ES-I3 (cell line): ENCODE results near the gene BRD9.
"Not testable (repeated sequence)": the region's sequence is repeated elsewhere in the genome, so short reads cannot be mapped to it uniquely, and the experiment has no call there.

Experiments
- H3K36me3 ChIP-seq: 2 replicates; pipeline ENCODE4 v1.6.1; 2013; ENCODE audit warnings: mild to moderate bottlenecking, low read length, control low read depth, moderate library complexity; ENCODE audit not compliant: insufficient read depth
- H3K4me1 ChIP-seq: 2 replicates; pipeline ENCODE4 v1.6.1; 2013; ENCODE audit warnings: mild to moderate bottlenecking, control low read depth, low read length; ENCODE audit not compliant: insufficient read depth
- H3K9ac ChIP-seq: 2 replicates; pipeline ENCODE4 v1.6.1; 2013; ENCODE audit warnings: low read depth, mild to moderate bottlenecking, low read length, moderate library complexity
- H3K9me3 ChIP-seq: 2 replicates; pipeline ENCODE4 v1.6.1; 2013; ENCODE audit warnings: mild to moderate bottlenecking, low read length, moderate library complexity; ENCODE audit not compliant: control insufficient read depth, insufficient read depth

The BRD9 gene

DNA sequence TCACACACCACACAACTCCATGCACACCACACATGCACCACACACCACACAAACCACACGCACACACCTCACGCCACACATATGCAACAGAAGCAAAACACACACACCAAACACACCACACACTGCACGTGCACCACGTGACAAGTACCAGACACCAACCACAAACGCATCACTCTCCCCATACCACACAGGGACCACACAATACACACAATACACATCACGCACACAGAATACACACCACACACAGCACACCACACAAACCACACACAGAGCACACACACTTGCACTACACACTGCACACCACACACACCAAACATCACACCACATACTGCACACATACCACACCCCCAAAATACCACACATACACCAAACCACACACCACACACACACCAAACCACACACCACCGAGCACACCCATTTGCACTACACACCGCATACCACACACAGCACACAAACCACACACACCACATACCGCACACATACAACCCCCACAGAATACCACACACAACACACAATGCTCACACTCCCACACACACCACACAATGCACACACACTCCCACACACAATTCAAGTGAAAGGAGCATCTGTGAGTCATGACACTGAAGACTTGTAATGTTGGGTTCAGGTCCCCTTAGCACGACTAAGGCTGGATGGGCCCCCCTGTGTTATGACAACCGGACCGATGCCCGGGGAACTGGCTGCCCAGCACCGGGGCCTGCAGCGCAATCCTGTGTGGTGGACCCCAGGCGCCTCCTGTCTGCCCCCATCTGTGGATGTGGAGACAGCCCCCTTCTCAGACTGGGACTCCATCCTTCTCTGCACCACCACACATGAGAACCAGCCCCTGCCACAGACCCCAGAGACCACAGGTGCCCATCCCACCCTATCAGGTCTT is 35.8 kb downstream of the BRD9 start:
- H3K36me3 ChIP-seq, result no peaks in the 10 kb centered on the region
- H3K4me1 ChIP-seq, result no peaks in the 10 kb centered on the region; the same call in 1 of the 2 replicates
- no peaks in the 10 kb centered on the region for H3K9me3 ChIP-seq
- H3K9ac ChIP-seq, result no peak overlapping the region

DNA sequence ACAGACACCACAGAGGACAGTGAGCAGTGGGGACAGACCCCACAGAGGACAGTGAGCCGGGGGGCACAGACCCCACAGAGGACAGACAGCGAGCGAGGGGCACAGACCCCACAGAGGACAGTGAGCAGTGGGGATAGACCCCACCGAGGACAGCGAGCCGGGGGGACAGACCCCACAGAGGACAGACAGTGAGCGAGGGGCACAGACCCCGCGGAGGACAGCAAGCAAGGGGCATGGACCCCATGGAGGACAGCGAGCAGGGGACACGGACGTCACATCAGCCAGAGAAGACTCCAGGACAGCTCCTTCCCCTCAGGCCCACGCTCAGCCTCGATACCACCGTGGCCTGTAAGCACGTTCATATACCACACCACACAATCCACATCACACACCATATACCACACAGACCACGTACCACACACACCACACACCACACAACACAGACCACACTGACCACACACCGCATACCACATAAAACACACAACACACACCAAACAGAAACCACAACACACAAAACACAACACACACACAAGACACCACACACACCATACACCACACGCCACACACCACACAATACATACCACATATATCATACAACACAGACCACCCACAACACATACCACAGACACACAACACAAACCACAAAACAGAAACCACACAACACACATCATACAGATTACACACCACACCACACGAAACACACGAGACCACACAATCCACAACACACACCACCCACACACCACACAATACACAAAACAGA is 36.6 kb downstream of the BRD9 start:
- H3K9ac ChIP-seq, result no peak overlapping the region
- H3K36me3 ChIP-seq, result no peaks in the 10 kb centered on the region

DNA sequence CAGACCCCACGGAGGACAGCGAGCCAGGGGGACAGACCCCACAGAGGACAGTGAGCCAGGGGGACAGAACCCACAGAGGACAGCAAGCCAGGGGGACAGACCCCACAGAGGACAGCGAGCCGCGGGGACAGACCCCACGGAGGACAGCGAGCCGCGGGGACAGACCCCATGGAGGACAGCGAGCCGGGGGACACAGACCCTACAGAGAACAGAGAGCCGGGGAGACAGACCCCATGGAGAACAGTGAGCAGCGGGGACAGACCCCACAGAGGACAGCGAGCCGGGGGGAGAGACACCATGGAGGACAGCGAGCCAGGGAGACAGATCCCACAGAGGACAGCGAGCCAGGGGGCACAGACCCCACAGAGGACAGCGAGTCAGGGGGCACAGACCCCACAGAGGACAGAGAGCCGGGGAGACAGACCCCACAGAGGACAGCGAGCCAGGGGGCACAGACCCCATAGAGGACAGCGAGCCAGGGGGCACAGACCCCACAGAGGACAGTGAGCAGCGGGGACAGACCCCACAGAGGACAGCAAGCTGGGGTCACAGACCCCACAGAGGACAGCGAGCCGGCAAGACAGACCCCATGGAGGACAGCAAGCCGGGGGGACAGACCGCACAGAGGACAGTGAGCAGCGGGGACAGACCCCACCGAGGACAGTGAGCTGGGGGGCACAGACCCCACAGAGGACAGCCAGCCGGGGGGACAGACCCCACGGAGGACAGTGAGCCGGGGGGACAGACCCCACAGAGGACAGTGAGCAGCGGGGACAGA is 37.4 kb downstream of the BRD9 start:
- Histone ChIP-seq H3K4me1 (no peaks in the 10 kb centered on the region; the same call in 1 of the 2 replicates), H3K9ac (no peak overlapping the region), H3K36me3 (no peaks in the 10 kb centered on the region), H3K9me3 (no peaks in the 10 kb centered on the region)

More for the DNA sequence above, 36.6 kb downstream of the BRD9 start:
- H3K9me3 ChIP-seq, result no peaks in the 10 kb centered on the region
- no peaks in the 10 kb centered on the region; the same call in 1 of the 2 replicates for H3K4me1 ChIP-seq

DNA sequence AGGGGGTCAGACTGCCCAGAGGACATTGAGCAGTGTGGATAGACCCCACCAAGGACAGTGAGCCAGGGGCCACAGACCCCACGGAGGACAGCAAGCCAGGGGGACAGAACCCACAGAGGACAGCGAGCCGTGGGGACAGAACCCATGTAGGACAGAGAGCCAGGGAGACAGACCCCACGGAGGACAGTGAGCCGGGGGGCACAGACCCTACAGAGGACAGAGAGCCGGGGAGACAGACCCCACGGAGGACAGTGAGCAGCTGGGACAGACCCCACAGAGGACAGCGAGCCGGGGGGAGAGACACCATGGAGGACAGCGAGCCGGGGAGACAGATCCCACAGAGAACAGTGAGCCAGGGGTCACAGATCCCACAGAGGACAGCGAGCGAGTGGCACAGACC is 38.4 kb downstream of the BRD9 start:
- H3K9ac ChIP-seq, result no peak overlapping the region
- no peaks in the 10 kb centered on the region; the same call in 1 of the 2 replicates for H3K4me1 ChIP-seq
- no peaks in the 10 kb centered on the region for H3K9me3 ChIP-seq
- no peaks in the 10 kb centered on the region for H3K36me3 ChIP-seq

DNA sequence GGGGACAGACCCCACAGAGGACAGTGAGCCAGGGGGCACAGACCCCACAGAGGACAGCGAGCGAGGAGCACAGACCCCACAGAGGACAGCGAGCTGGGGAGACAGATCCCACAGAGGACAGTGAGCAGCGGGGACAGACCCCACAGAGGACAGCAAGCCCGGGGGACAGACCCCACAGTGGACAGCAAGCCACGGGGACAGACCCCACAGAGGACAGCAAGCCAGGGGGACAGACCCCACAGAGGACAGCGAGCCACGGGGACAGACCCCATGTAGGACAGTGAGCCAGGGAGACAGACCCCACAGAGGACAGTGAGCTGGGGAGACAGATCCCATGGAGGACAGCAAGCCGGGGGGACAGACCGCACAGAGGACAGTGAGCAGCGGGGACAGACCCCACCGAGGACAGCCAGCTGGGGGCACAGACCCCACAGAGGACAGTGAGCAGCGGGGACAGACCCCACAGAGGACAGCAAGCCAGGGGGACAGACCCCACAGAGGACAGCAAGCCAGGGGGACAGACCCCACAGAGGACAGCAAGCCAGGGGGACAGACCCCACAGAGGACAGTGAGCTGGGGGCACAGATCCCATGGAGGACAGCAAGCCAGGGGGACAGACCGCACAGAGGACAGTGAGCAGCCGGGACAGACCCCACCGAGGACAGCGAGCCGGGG is 39.0 kb downstream of the BRD9 start:
- not testable (repeated sequence) for H3K4me1 ChIP-seq, H3K9me3 ChIP-seq, H3K9ac ChIP-seq, H3K36me3 ChIP-seq

DNA sequence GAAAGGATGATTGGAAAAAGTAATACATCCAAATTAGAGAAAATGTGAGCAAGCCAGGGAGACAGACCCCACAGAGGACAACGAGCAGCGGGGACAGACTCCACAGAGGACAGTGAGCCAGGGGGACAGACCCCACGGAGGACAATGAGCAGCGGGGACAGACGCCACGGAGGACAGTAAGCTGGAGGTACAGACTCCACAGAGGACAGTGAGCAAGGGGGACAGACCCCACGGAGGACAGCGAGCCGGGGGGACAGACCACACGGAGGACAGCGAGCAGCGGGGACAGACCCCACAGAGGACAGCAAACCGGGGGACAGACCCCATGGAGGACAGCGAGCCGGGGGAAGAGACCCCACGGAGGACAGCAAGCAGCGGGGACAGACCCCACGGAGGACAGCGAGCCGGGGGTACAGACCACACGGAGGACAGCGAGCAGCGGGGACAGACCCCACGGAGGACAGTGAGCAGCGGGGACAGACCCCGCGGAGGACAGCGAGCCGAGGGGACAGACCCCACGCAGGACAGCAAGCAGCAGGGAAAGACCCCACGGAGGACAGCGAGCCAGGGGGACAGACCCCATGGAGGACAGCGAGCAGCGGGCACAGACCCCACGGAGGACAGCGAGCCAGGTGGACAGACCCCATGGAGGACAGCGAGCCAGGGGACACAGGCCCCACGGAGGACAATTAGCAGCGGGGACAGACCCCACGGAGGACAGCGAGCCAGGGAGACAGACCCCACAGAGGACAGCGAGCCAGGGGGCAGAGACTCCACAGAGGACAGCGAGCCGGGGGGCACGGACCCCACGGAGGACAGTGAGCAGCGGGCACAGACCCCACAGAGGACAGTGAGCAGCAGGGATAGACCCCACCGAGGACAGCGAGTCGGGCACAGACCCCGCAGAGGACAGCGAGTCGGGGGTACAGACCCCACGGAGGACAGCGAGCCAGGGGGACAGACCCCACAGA is 39.9 kb downstream of the BRD9 start:
- H3K4me1 ChIP-seq, result no peaks in the 10 kb centered on the region; the same call in 1 of the 2 replicates
- H3K9me3 ChIP-seq, result no peaks in the 10 kb centered on the region
- no peak overlapping the region for H3K9ac ChIP-seq
- H3K36me3 ChIP-seq, result no peaks in the 10 kb centered on the region

DNA sequence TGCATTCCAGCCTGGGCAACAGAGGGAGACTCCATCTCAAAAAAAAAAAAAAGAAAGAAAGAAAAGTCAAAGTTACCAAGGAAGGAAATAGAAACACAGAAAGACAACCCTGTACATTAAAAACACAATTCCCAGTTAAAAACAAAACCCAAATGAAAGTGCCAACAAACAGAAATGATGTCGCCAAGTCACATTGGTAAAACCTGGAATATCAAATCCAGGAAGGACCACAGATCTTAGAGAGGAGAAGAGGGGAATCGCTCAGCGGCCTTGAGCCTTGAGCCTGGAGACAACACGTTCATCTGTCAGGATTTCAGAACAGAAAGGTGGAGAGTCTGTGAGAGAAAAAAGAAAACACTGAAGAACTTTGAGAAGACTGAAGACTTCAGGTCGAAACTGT is 40.6 kb downstream of the BRD9 start:
- Histone ChIP-seq H3K9me3 (no peaks in the 10 kb centered on the region), H3K36me3 (no peaks in the 10 kb centered on the region), H3K9ac (no peak overlapping the region), H3K4me1 (no peaks in the 10 kb centered on the region; the same call in 1 of the 2 replicates)

DNA sequence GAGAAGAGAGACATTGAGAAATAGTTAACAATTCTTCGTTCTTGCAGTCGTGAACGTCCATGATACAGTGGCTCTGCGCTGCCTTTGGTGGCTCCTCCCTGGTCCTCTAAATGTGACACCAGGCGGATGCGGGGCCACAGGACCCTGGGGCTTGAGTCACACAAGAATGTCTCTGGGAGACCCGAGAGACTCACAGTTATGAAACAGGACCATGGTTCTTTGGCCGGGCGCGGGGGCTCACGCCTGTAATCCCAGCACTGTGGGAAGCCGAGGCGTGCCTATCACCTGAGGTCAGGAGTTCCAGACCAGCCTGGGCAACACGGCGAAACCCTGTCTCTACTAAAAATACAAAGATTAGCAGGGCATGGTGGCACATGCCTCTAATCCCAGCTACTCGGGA is 41.0 kb downstream of the BRD9 start:
- H3K9ac ChIP-seq, result no peak overlapping the region
- H3K9me3 ChIP-seq, result no peaks in the 10 kb centered on the region
- H3K36me3 ChIP-seq, result no peaks in the 10 kb centered on the region
- H3K4me1 ChIP-seq, result no peaks in the 10 kb centered on the region; the same call in 1 of the 2 replicates

DNA sequence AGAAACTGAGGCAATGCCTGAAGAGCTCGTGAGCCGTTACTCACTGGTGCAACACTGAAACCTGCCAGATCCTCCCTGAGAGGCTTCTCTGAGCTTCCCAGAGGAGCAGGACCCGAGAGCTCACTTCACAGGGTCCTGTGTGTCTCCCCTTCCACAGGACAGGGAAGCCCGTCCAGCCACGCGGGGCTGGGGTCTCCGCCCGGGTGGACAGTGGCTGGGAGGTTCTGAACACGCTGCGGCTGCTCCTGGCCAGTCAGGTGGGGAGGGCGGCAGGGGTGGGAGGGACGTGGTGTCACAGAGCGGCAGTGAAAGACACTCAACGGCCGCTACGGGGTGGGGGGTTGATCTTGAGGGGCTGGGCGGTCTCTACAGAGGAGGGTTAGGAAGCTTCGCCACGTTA is 41.5 kb downstream of the BRD9 start:
- H3K9me3 ChIP-seq, result no peaks in the 10 kb centered on the region
- peak overlapping the region; percentile 20; the same call in 1 of the 2 replicates for H3K9ac ChIP-seq
- no peaks in the 10 kb centered on the region for H3K36me3 ChIP-seq
- no peaks in the 10 kb centered on the region; the same call in 1 of the 2 replicates for H3K4me1 ChIP-seq

DNA sequence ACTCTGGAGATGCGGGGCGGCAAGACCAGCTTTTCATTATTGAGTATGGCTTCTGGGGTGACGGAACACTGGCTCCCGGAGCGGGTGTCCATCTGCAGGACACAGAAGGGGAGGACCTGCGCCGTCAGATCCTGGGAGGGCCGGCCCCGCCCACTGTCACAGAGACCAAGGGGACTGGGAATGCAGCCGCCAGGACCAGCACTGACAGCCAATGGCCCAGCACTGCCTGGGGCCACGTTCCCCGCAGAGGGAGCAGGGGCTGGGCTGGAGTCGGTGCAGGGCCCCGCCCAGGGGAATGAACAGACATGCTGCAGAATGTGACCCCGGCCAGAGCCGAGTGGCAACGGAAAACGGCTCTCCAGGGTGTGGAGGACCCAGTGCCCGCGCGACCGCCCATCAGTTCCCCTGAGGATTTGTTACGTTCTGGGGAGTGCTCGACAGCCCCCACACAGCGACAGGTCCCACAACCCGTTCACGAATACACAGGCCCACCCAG is 42.0 kb downstream of the BRD9 start, which contains the start of gene ZDHHC11:
TSS of gene ZDHHC11 (minus strand) at position 476 of the 496 bp plus-strand sequence. CDS start at position 92, 384 bp downstream.
- H3K9ac ChIP-seq, result peak within 1 kb of the TSS; percentile 20; the same call in 1 of the 2 replicates
- no peaks in the 10 kb centered on the region; the same call in 1 of the 2 replicates for H3K4me1 ChIP-seq
- no peaks in the 10 kb centered on the region for H3K36me3 ChIP-seq
- H3K9me3 ChIP-seq, result no peaks in the 10 kb centered on the region

DNA sequence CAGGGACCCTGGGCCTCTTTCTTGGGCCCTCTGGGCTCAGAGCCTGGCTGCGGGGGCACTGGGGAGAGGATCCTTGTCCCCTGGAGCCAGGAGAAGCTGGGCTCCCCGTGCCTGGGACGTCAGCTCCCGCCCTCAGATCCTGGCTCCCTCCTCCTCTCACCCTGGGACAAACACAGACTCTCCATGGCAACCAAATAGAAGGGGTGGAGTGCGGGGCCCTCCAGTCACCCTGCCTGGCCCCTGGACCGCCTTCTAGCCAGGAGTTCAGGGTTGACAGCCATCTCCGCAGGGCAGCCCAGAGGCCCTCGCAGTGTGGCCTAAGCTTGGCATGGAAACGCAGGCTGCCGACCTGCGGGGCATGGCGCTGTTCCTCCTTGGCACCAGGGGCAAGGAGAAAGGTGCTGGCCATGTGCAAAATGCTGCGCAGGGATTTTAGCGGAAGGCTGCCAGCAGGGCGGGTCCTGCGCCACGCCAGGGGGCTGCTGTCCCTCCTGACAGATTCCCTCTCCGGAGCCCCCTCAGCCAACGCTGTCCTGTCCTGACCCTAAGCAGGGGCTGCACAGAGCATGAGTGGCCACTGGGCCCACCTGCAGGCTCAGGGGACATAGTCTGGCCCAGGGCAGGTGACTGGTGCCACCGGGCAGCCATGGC is 42.8 kb downstream of the BRD9 start:
- no peaks in the 10 kb centered on the region; the same call in 1 of the 2 replicates for H3K4me1 ChIP-seq
- H3K9me3 ChIP-seq, result no peaks in the 10 kb centered on the region
- no peak overlapping the region; the same call in 1 of the 2 replicates for H3K9ac ChIP-seq
- no peaks in the 10 kb centered on the region for H3K36me3 ChIP-seq

DNA sequence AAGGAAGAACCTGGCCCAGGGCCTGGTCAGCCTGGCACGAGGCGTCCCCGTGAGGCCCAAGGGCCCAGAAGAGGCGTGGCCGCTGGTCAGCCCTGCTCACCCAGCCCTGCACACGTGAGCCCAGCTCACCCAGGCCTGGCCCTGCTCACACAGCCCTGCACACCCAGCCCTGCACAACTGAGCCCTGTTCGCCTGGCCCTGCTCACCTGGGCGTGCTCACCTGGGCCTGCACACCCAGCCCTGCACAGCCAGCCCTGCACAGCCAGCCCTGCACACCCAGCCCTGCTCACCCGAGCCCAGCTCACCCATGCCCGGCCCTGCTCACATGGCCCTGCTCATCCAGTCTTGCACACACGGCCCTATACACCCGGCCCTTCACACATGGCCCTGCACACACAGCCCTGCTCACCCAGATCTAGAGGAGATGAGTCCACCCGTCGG is 43.9 kb downstream of the BRD9 start:
- Histone ChIP-seq H3K36me3 (no peaks in the 10 kb centered on the region), H3K4me1 (no peaks in the 10 kb centered on the region; the same call in 1 of the 2 replicates), H3K9ac (no peak overlapping the region), H3K9me3 (no peaks in the 10 kb centered on the region)
